H9 (cell line): ENCODE results near the gene FREM1. TPM values are rescaled to one million over a fixed set of nuclear protein-coding genes. Genes with fewer than 3 reads are reported as not detected.

Source experiments
- DNase-seq: peaks from one replicate; pipeline ENCODE4 v3.0.0-alpha.2; 2017
- H2AFZ ChIP-seq: one replicate; pipeline ENCODE4 v1.6.1; 2013; ENCODE audit warnings: mild to moderate bottlenecking, low read length, control low read depth, moderate library complexity
- H2AK5ac ChIP-seq: 2 replicates; pipeline ENCODE4 v1.6.1; 2013; ENCODE audit warnings: low read length, control low read depth, mixed read lengths; ENCODE audit not compliant: insufficient read length
- H2BK120ac ChIP-seq: one replicate; pipeline ENCODE4 v1.6.1; 2013; ENCODE audit warnings: low read depth, mild to moderate bottlenecking, low read length, control low read depth, inconsistent platforms; ENCODE audit not compliant: poor library complexity, severe bottlenecking
- H2BK12ac ChIP-seq: 2 replicates; pipeline ENCODE4 v1.6.1; 2013; ENCODE audit warnings: low read length, control low read depth, mixed read lengths, low read depth; ENCODE audit not compliant: insufficient read length
- H2BK15ac ChIP-seq: 2 replicates; pipeline ENCODE4 v1.6.1; 2013; ENCODE audit warnings: low read depth, low read length, control low read depth
- H2BK20ac ChIP-seq: one replicate; pipeline ENCODE4 v1.6.1; 2013; ENCODE audit warnings: low read depth, mild to moderate bottlenecking, low read length, control low read depth, inconsistent platforms; ENCODE audit not compliant: poor library complexity, severe bottlenecking
- H2BK5ac ChIP-seq: 2 replicates; pipeline ENCODE4 v1.6.1; 2013; ENCODE audit warnings: low read length, control low read depth, mixed read lengths; ENCODE audit not compliant: insufficient read length
- H3K14ac ChIP-seq: 2 replicates; pipeline ENCODE4 v1.6.1; 2013; ENCODE audit warnings: low read length, control low read depth; ENCODE audit not compliant: insufficient read depth
- H3K18ac ChIP-seq: 2 replicates; pipeline ENCODE4 v1.6.1; 2013; ENCODE audit warnings: low read depth, mild to moderate bottlenecking, mixed read lengths, low read length, control low read depth; ENCODE audit not compliant: insufficient read length
- H3K23ac ChIP-seq: 2 replicates; pipeline ENCODE4 v1.6.1; 2013; ENCODE audit warnings: low read length, control low read depth, mixed read lengths, low read depth; ENCODE audit not compliant: insufficient read length
- H3K23me2 ChIP-seq: 2 replicates; pipeline ENCODE4 v1.6.1; 2013; ENCODE audit warnings: low read depth, mild to moderate bottlenecking, mixed read lengths, low read length, control low read depth; ENCODE audit not compliant: insufficient read length, poor library complexity, severe bottlenecking
- H3K27ac ChIP-seq: 2 replicates; pipeline ENCODE4 v1.5.1; 2013; ENCODE audit warnings: low read length, control low read depth, mixed read lengths, low read depth; ENCODE audit not compliant: insufficient read length
- H3K27me3 ChIP-seq: 2 replicates; pipeline ENCODE4 v1.6.1; 2013; ENCODE audit warnings: low read length, control low read depth, inconsistent platforms; ENCODE audit not compliant: insufficient read depth
- H3K4ac ChIP-seq: 2 replicates; pipeline ENCODE4 v1.6.1; 2013; ENCODE audit warnings: low read depth, mild to moderate bottlenecking, control low read depth, inconsistent platforms, low read length, moderate library complexity
- H3K4me1 ChIP-seq: 2 replicates; pipeline ENCODE4 v1.6.1; 2013; ENCODE audit warnings: low read length, control low read depth, inconsistent platforms; ENCODE audit not compliant: insufficient read depth
- H3K4me2 ChIP-seq: 2 replicates; pipeline ENCODE4 v1.6.1; 2013; ENCODE audit warnings: low read length, control low read depth, mixed read lengths; ENCODE audit not compliant: insufficient read length, insufficient read depth
- H3K56ac ChIP-seq: 2 replicates; pipeline ENCODE4 v1.6.1; 2013; ENCODE audit warnings: low read depth, mild to moderate bottlenecking, mixed read lengths, low read length, control low read depth; ENCODE audit not compliant: insufficient read length
- H3K79me1 ChIP-seq: 2 replicates; pipeline ENCODE4 v1.6.1; 2013; ENCODE audit warnings: low read depth, mild to moderate bottlenecking, moderate library complexity, low read length, control low read depth, inconsistent platforms; ENCODE audit not compliant: insufficient read depth, poor library complexity, severe bottlenecking
- H3K79me2 ChIP-seq: 2 replicates; pipeline ENCODE4 v1.6.1; 2013; ENCODE audit warnings: low read length, control low read depth, inconsistent platforms; ENCODE audit not compliant: insufficient read depth
- H3K9ac ChIP-seq: 2 replicates; pipeline ENCODE4 v1.6.1; 2013; ENCODE audit warnings: low read length, control low read depth, mixed read lengths; ENCODE audit not compliant: insufficient read length; ENCODE audit errors: extremely low read depth
- H3K9me3 ChIP-seq: one replicate; pipeline ENCODE4 v1.6.1; 2013; ENCODE audit warnings: low read depth, low read length, inconsistent platforms; ENCODE audit not compliant: control insufficient read depth
- H3T11ph ChIP-seq: one replicate; pipeline ENCODE4 v1.6.1; 2013; ENCODE audit warnings: mild to moderate bottlenecking, low read length, control low read depth, inconsistent platforms
- H4K20me1 ChIP-seq: one replicate; pipeline ENCODE4 v1.6.1; 2013; ENCODE audit not compliant: control insufficient read depth, insufficient read length, insufficient read depth
- H4K5ac ChIP-seq: 2 replicates; pipeline ENCODE4 v1.6.1; 2013; ENCODE audit warnings: low read depth, mild to moderate bottlenecking, mixed read lengths, low read length, control low read depth; ENCODE audit not compliant: insufficient read length
- H4K8ac ChIP-seq: replicated peaks from 2 replicates; pipeline ENCODE4 v1.6.1; 2013; ENCODE audit warnings: low read length, control low read depth, mixed read lengths, low read depth; ENCODE audit not compliant: insufficient read length
- H4K91ac ChIP-seq: 2 replicates; pipeline ENCODE4 v1.6.1; 2013; ENCODE audit warnings: low read depth, mild to moderate bottlenecking, moderate library complexity, mixed read lengths, low read length, control low read depth; ENCODE audit not compliant: insufficient read length
- H3K27ac Mint-ChIP-seq, 3 experiments: 2 replicates in 2 of 3; 3 replicates in 1 of 3; pipeline ENCODE4 v1.8.0; 2020 to 2021; ENCODE audit warnings: mixed read lengths in 3 of 3, mild to moderate bottlenecking in 1 of 3, moderate library complexity in 1 of 3
- H3K27me3 Mint-ChIP-seq: 2 replicates; pipeline ENCODE4 v1.8.0; 2021; ENCODE audit warnings: low read depth, mild to moderate bottlenecking, moderate library complexity, mixed read lengths
- H3K36me3 Mint-ChIP-seq, 3 experiments: 2 replicates in 2 of 3; 3 replicates in 1 of 3; pipeline ENCODE4 v1.8.0; 2020 to 2021; ENCODE audit warnings: low read depth in 3 of 3, mixed read lengths in 3 of 3; ENCODE audit not compliant: insufficient read depth in 1 of 3
- H3K4me1 Mint-ChIP-seq, 2 experiments: 2 replicates each; pipeline ENCODE4 v1.8.0; 2020; ENCODE audit warnings: mixed read lengths in 2 of 2
- H3K4me3 Mint-ChIP-seq, 2 experiments: 2 replicates in 1 of 2; 3 replicates in 1 of 2; pipeline ENCODE4 v1.8.0; 2020 to 2021; ENCODE audit warnings: mild to moderate bottlenecking in 2 of 2, mixed read lengths in 2 of 2, moderate library complexity in 1 of 2
- H3K9me3 Mint-ChIP-seq, 2 experiments: 2 replicates in 1 of 2; 3 replicates in 1 of 2; pipeline ENCODE4 v1.8.0; 2020; ENCODE audit warnings: mild to moderate bottlenecking in 2 of 2, mixed read lengths in 2 of 2, moderate library complexity in 1 of 2
- WGBS: extraction: QIAGEN DNeasy Blood & Tissue Kit; methylation state at CpG from one replicate; pipeline ENCODE4 v1.1.7; 2013; ENCODE audit warnings: missing lambda C conversion rate, low lambda C conversion rate, mixed read lengths; ENCODE audit not compliant: insufficient read length; ENCODE audit errors: extremely low coverage; 5-methylcytosine and 5-hydroxymethylcytosine counted together
- total RNA-seq: library from RNA; stranded (reverse); gene quantifications from 2 replicates; pipeline ENCODE4 v1.2.1, GENCODE V29; 2021
- TF ChIP-seq, protein P1 (sequence below): fragments of 200-600 bp; sonication (generic); conservative IDR thresholded peaks from 3 replicates; pipeline ENCODE4 v1.8.0; 2021; ENCODE audit warnings: antibody characterized with exemption, mild to moderate bottlenecking

Gene FREM1
- total RNA-seq, 1 experiment from 2014 or later, result 0.44 TPM

DNA sequence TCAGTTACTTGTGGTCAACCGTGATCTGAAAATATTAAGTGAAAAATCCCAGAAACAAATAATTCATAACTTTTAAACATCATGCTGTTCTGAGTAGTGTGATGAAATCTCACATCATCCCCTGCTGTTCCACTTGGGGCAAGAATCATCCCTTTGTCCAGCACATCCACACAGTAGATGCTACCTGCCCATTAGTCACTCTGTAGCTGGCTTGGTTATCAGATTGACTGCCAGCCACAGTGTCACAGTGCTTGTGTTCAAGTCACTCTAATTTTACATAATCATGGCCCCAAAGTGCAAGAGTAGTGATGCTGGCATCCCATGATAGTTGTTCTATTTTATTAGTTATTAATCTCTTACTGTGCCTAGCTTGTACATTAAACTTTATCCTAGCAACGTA, 148.6 kb downstream of the FREM1 start:
- H3K23me2 ChIP-seq, result no peaks in the 10 kb centered on the region
- no CpG with 5 or more reads among the region's 2 CpGs for WGBS
- Mint-ChIP-seq H3K9me3 (no peaks in the 10 kb centered on the region), H3K4me3 (no peak overlapping the region), H3K27ac (no peak overlapping the region), H3K36me3 (peaks cover 0 to 4% (median 0%) of the 10 kb centered on the region in 3 experiments; a peak in 1 of 7 replicates), H3K4me1 (no peaks in the 10 kb centered on the region; a peak in 1 of 4 replicates), H3K27me3 (no peaks in the 10 kb centered on the region)
- 0 out of 2 replicates have a peak, but pooled peaks cover 3% of the 10 kb centered on the region for H3K4me1 ChIP-seq
- no peak overlapping the region for H3K4ac ChIP-seq
- H4K5ac ChIP-seq, result no peak overlapping the region
- H2BK12ac ChIP-seq, result no peak overlapping the region
- H3T11ph ChIP-seq, result no peak overlapping the region
- H2BK20ac ChIP-seq, result no peak overlapping the region
- DNase-seq, result no peak
- H3K9ac ChIP-seq, result no peak overlapping the region
- H3K56ac ChIP-seq, result no peak overlapping the region
- no peak overlapping the region for H2BK15ac ChIP-seq
- H4K91ac ChIP-seq, result no peak overlapping the region
- H3K18ac ChIP-seq, result no peak overlapping the region
- H4K20me1 ChIP-seq, result no peaks in the 10 kb centered on the region
- no peaks in the 10 kb centered on the region for H3K9me3 ChIP-seq
- TF ChIP-seq, protein P1, sequence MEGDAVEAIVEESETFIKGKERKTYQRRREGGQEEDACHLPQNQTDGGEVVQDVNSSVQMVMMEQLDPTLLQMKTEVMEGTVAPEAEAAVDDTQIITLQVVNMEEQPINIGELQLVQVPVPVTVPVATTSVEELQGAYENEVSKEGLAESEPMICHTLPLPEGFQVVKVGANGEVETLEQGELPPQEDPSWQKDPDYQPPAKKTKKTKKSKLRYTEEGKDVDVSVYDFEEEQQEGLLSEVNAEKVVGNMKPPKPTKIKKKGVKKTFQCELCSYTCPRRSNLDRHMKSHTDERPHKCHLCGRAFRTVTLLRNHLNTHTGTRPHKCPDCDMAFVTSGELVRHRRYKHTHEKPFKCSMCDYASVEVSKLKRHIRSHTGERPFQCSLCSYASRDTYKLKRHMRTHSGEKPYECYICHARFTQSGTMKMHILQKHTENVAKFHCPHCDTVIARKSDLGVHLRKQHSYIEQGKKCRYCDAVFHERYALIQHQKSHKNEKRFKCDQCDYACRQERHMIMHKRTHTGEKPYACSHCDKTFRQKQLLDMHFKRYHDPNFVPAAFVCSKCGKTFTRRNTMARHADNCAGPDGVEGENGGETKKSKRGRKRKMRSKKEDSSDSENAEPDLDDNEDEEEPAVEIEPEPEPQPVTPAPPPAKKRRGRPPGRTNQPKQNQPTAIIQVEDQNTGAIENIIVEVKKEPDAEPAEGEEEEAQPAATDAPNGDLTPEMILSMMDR, result no peak
- H2BK120ac ChIP-seq, result no peak overlapping the region
- H3K27ac ChIP-seq, result no peak overlapping the region
- no peak overlapping the region for H4K8ac ChIP-seq
- H3K4me2 ChIP-seq, result no peak overlapping the region
- H3K23ac ChIP-seq, result no peak overlapping the region
- no peaks in the 10 kb centered on the region; the same call in 1 of the 2 replicates for H3K79me2 ChIP-seq
- H2AK5ac ChIP-seq, result no peak overlapping the region
- no peak overlapping the region for H3K14ac ChIP-seq
- no peaks in the 10 kb centered on the region for H3K79me1 ChIP-seq
- no peaks in the 10 kb centered on the region for H3K27me3 ChIP-seq
- no peak overlapping the region for H2AFZ ChIP-seq
- no peak overlapping the region for H2BK5ac ChIP-seq
